ENCODE measurements around the gene CBARP. TPM values are rescaled to one million over a fixed set of nuclear protein-coding genes. Genes with fewer than 3 reads are reported as not detected.

Gene CBARP
- polyA plus RNA-seq, 1 donor from 2014 or later = 18.2 TPM

DNA sequence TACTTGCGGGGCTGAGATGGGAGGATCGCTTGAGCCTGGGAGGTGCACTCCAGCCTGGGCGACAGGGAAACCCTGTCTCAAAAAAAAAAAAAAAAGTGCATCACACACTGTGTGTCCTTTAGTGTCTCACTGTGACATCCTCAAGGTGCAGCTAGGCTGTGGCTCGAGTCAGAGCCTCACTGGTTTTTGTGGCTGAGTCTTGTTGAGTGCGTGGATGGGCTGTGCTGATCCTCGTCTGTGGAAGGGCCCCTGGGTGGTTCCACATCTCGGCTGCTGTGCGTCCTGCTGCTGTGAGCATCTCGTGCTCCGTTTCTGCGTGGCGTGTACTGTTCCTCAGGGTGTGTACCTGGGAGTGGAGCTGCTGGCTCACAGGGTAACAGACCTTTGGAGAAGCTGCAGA lies 21.0 kb downstream of the CBARP start:
- TF ChIP-seq MXI1 (conservative IDR thresholded peaks at IDR 0.05; ENCODE audit: poor library complexity, severe bottlenecking) (no peak), TAF1 (IDR thresholded peaks at IDR 0.05; ENCODE audit: low read depth) (no peak), SMC3 (conservative IDR thresholded peaks at IDR 0.05; ENCODE audit: poor library complexity) (no peak), EP300 (conservative IDR thresholded peaks at IDR 0.05; ENCODE audit: poor library complexity, severe bottlenecking) (no peak), POLR2AphosphoS5 (IDR thresholded peaks at IDR 0.05) (no peak), RAD21 (conservative IDR thresholded peaks at IDR 0.05) (no peak)
- TF ChIP-seq, protein P1, sequence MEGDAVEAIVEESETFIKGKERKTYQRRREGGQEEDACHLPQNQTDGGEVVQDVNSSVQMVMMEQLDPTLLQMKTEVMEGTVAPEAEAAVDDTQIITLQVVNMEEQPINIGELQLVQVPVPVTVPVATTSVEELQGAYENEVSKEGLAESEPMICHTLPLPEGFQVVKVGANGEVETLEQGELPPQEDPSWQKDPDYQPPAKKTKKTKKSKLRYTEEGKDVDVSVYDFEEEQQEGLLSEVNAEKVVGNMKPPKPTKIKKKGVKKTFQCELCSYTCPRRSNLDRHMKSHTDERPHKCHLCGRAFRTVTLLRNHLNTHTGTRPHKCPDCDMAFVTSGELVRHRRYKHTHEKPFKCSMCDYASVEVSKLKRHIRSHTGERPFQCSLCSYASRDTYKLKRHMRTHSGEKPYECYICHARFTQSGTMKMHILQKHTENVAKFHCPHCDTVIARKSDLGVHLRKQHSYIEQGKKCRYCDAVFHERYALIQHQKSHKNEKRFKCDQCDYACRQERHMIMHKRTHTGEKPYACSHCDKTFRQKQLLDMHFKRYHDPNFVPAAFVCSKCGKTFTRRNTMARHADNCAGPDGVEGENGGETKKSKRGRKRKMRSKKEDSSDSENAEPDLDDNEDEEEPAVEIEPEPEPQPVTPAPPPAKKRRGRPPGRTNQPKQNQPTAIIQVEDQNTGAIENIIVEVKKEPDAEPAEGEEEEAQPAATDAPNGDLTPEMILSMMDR (IDR thresholded peaks at IDR 0.05; ENCODE audit: poor library complexity, severe bottlenecking) = no peak
- TF ChIP-seq, protein P2, sequence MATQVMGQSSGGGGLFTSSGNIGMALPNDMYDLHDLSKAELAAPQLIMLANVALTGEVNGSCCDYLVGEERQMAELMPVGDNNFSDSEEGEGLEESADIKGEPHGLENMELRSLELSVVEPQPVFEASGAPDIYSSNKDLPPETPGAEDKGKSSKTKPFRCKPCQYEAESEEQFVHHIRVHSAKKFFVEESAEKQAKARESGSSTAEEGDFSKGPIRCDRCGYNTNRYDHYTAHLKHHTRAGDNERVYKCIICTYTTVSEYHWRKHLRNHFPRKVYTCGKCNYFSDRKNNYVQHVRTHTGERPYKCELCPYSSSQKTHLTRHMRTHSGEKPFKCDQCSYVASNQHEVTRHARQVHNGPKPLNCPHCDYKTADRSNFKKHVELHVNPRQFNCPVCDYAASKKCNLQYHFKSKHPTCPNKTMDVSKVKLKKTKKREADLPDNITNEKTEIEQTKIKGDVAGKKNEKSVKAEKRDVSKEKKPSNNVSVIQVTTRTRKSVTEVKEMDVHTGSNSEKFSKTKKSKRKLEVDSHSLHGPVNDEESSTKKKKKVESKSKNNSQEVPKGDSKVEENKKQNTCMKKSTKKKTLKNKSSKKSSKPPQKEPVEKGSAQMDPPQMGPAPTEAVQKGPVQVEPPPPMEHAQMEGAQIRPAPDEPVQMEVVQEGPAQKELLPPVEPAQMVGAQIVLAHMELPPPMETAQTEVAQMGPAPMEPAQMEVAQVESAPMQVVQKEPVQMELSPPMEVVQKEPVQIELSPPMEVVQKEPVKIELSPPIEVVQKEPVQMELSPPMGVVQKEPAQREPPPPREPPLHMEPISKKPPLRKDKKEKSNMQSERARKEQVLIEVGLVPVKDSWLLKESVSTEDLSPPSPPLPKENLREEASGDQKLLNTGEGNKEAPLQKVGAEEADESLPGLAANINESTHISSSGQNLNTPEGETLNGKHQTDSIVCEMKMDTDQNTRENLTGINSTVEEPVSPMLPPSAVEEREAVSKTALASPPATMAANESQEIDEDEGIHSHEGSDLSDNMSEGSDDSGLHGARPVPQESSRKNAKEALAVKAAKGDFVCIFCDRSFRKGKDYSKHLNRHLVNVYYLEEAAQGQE (IDR thresholded peaks at IDR 0.05; ENCODE audit: borderline replicate concordance) = no peak
- H3F3A ChIP-seq (ENCODE audit: insufficient read depth, low read length, poor library complexity, severe bottlenecking) = no peaks in the 10 kb centered on the region
- H3K9ac ChIP-seq (ENCODE audit: low read length) = no peak overlapping the region
- no peaks in the 10 kb centered on the region for H3K9me3 ChIP-seq (ENCODE audit: low read length)
- H3K9me2 ChIP-seq (ENCODE audit: insufficient read depth, low read length) = no peaks in the 10 kb centered on the region
- no peaks in the 10 kb centered on the region for H3K27me3 ChIP-seq (ENCODE audit: insufficient read depth, low read depth, low read length)
- H3K27ac ChIP-seq (ENCODE audit: low read length) = no peak overlapping the region
- no peak overlapping the region for H3K4me3 ChIP-seq (ENCODE audit: low read length)
- peaks cover 9% of the 10 kb centered on the region for H3K79me2 ChIP-seq (replicated peaks; ENCODE audit: insufficient read depth, low read length)
- H2AFZ ChIP-seq (ENCODE audit: low read depth, low read length) = no peak overlapping the region
- no peak overlapping the region for H3K4me2 ChIP-seq (ENCODE audit: low read length)
- no peaks in the 10 kb centered on the region for H3K36me3 ChIP-seq (ENCODE audit: insufficient read depth, low read length)
- H4K20me1 ChIP-seq (ENCODE audit: insufficient read depth) = no peaks in the 10 kb centered on the region

DNA sequence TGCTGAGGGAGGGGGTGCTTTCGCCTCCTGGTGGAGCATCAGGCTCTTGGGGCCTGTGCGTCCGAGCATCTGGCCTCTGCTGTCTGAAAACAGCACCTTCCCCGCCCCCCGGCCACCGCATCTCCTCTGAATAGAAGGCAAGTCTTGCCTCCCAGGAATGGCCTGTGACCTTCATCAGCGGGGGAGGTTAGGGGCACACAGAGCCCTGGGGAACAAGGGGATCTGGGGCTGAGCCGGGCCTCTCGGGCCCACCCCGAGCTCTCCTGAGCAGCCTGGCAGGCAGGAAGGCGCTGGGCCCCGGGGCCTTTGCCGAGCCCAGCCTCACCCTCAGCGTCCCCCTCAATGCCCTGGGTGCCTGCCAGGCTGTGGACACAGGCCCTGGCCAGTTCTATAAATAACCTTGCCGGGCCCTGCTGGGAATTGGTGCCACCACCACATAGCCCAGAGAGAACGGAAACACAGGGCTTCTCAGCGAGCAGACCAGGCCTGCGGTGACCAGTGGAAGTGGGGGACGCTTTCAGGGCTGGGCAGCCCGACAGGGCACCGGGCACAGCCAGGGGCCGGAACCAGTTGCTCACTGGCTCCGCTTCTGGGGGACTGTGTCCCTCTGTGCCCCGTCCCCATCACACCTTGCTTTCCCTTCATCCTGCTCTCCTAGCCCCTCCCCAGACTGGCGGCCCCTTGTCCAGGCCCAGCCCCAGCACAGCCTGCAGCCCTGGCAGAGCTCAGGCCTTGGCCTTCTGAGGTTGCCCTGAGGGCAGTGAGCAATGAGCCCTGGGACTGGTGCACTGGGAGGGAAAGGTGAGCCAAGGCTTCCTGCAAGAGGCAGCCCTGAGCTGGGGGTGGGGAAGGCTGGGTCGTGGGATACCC lies 22.7 kb downstream of the CBARP start:
- Histone ChIP-seq H4K20me1 (ENCODE audit: insufficient read depth) (no peaks in the 10 kb centered on the region), H3K9me3 (ENCODE audit: low read length) (no peaks in the 10 kb centered on the region), H2AFZ (ENCODE audit: low read depth, low read length) (no peak overlapping the region), H3K4me2 (ENCODE audit: low read length) (no peak overlapping the region), H3K9ac (ENCODE audit: low read length) (no peak overlapping the region), H3K27me3 (ENCODE audit: insufficient read depth, low read depth, low read length) (no peaks in the 10 kb centered on the region), H3K27ac (ENCODE audit: low read length) (no peak overlapping the region), H3K9me2 (ENCODE audit: insufficient read depth, low read length) (no peaks in the 10 kb centered on the region), H3K36me3 (ENCODE audit: insufficient read depth, low read length) (no peaks in the 10 kb centered on the region), H3K4me3 (ENCODE audit: low read length) (no peak overlapping the region), H3K79me2 (replicated peaks; ENCODE audit: insufficient read depth, low read length) (peaks cover 22% of the 10 kb centered on the region), H3F3A (ENCODE audit: insufficient read depth, low read length, poor library complexity, severe bottlenecking) (no peaks in the 10 kb centered on the region)
- TF ChIP-seq, protein P2 (IDR thresholded peaks at IDR 0.05; ENCODE audit: borderline replicate concordance) = no peak
- TF ChIP-seq SMC3 (conservative IDR thresholded peaks at IDR 0.05; ENCODE audit: poor library complexity) = no peak
